D341Med (cell line): ENCODE measurements around the gene OR2G6.

ENCODE experiments used
- DNase-seq: peaks from one replicate; pipeline ENCODE4 v3.0.0; 2012; ENCODE audit warnings: low spot score

The OR2G6 gene

DNA sequence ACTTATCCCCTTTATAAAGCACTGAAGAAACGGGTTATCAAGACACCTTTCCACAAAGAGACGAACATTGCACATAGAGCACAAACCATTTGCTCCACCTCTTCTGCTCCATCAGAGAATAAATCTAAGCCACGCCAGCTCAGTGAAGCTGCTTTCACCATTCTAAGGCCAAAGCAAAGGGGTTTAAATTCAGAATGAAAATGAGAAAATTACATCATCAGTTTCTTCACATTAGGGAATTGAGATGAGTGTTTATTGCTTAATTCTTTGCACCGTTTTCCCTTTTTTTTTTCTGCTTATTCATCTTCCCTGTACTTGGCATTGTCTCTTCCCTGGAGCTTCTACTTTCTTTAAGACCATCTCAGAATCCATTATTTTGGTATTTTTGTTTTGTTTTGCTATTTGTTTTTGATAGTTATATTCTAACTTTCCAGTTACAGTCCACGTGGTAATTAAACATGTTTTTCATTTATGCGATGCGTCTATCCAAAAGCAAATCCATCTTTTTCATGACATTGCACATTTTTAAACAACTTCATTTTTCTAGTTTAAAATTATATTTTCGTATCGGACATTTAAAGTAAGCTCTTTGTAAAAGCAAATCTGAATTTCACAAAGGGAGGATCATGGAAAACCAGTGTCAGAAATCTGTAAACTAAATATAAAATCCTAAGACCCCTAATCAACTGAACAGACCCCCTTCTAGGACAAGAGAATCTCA lies 68.5 kb downstream of the OR2G6 start:
- DNase-seq: no peak
